ENCODE results near the gene ZDHHC22.

GRCh38 chr14:77185093-77185465 is 43.5 kb upstream of the ZDHHC22 start:
- TF ChIP-seq SP2 (tag by site-specific recombination; IDR thresholded peaks at IDR 0.05): no peak
- no peak for TF ChIP-seq ZNF660 (tag by site-specific recombination; IDR thresholded peaks at IDR 0.05)
